ENCODE data around the gene TMX1.

TMX1 gene

DNA sequence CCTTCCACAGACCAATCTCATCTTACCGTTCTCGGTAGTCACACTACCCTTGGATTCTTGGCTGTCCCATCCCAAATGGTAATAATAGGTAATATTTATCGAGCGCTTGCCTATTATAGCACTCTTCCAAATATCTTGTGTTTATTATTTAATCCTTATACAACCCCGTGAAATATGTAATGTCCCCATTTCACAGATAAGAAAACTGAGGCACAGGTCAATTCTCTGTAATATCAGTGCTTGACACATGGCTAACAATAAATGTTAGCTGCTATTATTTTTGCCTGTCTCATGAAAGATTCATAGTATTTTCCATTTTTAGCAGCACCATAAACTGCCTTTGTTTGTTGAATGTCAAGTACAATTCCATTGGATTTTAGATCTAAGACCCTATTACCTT, 4.5 kb downstream of the TMX1 start:
- no peak for DNase-seq

DNA sequence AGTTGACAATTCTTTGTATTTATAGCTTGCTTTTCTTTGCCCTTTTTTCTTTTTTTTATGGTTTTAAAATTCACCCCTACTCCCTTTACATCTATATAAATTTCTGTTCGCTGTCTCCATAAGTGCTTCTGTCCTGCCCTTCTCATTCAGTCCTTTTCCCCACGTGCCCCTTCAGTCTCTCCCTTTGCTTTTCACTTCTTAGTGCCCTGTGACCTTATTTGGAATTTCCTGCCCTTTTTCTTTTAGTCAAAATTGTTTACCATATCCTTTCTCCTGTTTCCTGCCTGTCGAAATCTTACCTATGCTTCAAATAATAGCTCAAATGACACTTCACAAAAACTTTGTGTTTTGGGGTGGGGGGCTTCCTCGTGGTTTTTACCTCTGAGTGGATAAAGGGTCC, 6.0 kb downstream of the TMX1 start:
- no peak for DNase-seq

- no peak for DNase-seq
These were observed 8.3 kb downstream of the TMX1 start for GRCh38 chr14:51248016-51248987.

GRCh38 chr14:51251486-51251885, 11.4 kb downstream of the TMX1 start:
- no peak for DNase-seq

DNA sequence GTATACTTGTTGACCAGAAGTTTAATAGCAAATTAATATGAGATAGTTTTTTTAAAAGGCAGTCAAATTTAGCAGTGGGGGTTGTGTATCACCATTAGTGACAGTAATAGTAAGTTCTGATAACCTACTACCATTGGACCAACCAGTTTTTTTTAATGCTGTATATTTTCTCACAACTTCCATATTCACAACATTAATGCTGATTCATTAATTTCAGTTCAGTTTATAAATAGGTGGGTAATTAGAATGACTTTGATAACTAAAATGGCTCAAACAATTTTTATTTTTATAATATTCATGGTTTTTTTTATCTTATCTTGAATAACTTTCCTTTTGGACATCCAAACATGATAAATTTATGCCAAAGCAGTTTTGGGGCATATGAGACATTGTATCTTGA, 13.8 kb downstream of the TMX1 start:
- no peak for DNase-seq

DNA sequence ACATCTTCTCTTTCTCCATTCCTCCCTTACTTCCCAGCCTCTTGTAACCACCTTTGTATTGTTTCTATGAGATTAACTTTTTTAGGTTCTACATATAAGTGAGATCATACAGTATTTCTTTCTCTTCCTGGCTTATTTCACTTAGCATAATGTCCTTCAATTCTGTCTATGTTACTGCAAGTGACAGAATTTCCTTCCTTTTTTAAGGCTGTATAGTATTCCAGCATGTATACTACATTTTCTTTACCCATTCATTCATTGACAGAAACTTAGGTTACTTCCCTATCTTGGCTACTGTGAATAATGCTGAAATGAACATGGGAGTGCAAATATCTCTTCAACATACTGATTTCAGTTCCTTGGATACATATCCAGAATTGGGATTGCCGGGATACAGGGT, 18.2 kb downstream of the TMX1 start:
- DNase-seq = no peak

DNA sequence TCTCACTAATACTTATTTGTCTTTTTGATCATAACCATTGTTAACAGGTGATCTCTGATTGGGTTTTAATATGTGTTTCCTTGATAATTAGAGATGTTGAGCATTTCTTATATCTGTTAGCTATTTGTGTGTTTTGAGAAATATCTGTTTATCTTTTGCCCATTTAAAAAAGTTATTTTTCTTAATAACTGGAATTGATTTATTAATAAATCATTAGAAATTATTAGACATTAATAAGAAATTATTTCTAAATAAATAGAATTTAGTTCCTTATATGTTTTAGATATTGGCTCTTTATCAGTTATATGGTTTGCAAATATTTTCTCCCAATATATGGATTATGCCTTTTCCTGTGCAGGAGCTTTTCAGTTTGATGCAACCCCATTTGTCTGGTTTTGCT, 18.7 kb downstream of the TMX1 start:
- no peak for DNase-seq

DNA sequence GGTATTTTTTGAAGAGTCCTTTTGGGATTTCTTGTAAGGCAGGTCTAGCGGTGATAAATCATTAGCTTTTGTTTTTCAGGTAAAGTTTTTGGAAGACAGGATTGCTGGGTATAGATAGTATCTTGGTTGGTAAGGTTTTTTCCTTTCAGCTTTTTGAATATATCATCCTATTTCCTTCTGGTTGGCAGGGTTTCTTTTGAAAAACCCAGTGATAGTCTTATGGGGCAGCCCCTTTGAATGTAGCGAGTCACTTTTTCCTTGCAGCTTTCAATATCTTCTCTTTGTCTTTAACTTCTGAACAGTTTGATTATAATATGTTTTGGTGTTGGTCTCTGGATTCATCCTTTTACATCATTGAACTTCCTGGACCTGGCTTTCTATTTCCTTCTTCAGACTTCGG, 20.2 kb downstream of the TMX1 start:
- DNase-seq = no peak

GRCh38 chr14:51261151-51261550, 21.1 kb downstream of the TMX1 start:
- DNase-seq = no peak

DNA sequence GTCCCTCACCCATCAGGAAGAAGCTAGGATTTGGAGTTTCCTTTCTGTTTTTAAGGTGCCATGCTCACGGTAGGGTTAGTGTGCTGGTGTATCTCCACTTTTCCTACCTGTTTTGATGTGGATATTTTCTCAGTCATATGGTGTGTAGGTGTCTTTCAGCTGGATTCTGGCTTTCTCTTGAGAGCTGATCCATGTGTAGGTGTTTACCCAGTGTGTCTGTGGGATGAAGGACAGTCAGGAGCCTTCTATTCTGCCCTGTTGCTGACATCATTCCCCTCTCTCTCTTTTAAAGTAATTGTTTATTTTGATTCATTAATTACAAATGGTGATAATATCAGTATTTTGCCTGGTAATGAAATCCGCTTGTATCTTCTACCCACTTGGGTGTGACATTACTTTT, 22.8 kb downstream of the TMX1 start:
- no peak for DNase-seq

- DNase-seq = no peak
These were observed 29.6 kb downstream of the TMX1 start for GRCh38 chr14:51269634-51270033.

GRCh38 chr14:51276605-51277004, 36.6 kb downstream of the TMX1 start:
- DNase-seq = no peak

- no peak for DNase-seq
These were observed 37.8 kb downstream of the TMX1 start for GRCh38 chr14:51277753-51278415.

DNA sequence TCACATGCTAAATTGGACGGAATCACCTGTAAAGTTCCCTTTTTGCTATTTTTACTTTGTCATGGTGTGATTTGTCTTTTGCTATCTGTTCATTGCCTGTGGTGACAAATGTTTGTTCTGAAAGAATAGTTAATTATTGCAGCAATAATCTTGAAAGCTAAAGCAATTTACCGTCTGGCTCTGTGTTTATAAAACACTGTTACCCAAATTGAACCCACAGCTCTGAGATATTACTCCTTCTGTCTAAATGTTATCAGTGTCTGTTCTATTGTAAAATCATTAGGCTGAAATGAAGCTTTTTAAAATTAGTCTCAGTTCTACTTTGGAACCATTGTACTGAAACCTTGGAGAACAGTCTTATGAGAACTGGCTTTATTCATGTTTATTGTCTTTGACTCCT, 42.5 kb downstream of the TMX1 start:
- no peak for DNase-seq

DNA sequence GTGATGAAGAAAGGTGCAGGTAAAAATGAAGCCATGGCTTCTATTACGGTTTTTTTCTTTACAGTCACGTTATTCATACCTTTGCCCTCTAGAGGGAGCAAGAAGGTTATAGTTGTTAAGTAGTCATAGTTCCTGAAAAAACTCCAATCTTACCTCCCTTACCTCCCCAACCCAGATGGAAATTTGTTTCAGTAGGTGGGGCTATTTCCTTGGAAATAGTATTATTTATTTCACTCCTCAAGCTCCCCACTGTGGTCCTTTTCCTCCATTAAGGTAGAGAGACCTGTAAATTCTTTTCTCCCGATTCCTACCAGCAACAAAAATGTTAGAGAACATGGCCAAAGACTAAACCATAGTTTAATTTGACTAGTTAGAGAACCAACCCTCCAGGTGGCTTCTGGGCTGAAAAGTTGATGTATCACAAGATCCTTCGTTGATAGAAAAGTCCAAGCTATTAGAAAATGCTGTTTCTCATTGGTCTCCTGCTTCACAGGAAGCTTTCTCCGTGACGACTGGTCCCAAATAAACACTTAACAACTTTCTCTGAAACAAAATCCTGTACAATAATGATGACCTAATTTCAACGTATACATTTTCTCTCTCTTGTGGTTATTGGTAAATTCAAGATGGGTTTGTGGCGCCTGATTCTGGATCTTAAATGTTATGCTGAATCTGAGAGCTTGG, 43.5 kb downstream of the TMX1 start:
- DNase-seq = no peak

DNA sequence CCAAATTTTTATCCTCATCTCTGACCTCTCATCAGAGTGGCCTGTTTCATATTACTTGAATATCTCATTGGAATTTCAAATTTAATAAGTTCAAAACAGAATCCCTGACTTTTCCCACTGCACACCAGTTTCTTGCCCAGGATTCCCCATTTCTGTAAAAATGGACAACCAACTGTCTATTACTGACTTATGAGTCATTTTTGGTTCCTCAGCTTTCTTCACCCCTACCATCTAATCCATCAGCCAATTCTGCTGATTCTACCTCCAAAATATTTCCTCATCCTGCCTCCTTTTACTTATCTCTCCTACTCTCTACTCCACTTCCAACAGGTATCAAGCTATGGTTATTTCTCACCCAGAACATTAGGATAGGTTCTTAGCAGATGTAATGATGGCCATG, 44.2 kb downstream of the TMX1 start:
- no peak for DNase-seq

GRCh38 chr14:51285120-51285519, 45.1 kb downstream of the TMX1 start:
- no peak for DNase-seq

GRCh38 chr14:51289169-51289568, 49.1 kb downstream of the TMX1 start:
- DNase-seq = no peak

GRCh38 chr14:51290132-51290531, 50.1 kb downstream of the TMX1 start:
- DNase-seq = no peak

- DNase-seq = no peak
These were observed 51.0 kb downstream of the TMX1 start for GRCh38 chr14:51291016-51291415.

GRCh38 chr14:51293149-51293911, 53.3 kb downstream of the TMX1 start:
- DNase-seq = no peak

DNA sequence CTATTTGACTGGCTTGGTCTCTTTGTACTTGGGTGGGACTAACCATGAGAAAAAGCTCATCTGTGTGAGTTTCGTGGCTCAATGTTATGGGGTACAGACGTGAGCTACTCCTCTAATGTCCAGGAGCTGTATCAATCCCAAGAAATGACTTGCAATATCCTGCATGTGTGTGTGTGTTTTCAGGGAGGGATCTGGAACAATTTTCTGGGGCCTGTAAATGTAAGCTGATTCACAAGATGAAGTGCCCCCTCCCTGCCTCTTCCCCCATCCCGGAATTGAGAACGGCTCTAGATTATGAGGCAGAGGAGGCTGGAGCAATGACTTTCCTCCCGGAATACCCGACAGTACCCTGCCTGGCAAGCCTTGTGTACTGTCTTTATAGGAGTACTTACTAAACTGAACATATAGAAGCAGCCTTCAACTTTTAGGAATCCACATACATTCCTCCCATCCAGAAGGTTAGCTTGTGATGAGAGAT, 53.9 kb downstream of the TMX1 start:
- DNase-seq = no peak

All from stimulated activated CD4-positive, alpha-beta T cell treated with anti-CD3 and anti-CD28 coated beads, Interleukin-12 subunit alpha, Interleukin-12 subunit beta, amount 100 ng/mL, for 4 hours (primary cell).